ENCODE data around the gene ITGB3. TPM values are rescaled to one million over a fixed set of nuclear protein-coding genes. Genes with fewer than 3 reads are reported as not detected.

ITGB3 gene
- total and polyA plus RNA-seq, 2 of the 4 experiments (the other 2 are of a cell fraction), result 9.8 to 17.6 TPM

GRCh38 chr17:47285003-47285402 lies 31.4 kb downstream of the ITGB3 start:
- no peak overlapping the region for H2BK15ac ChIP-seq (ENCODE audit: low read depth, low read length)
- intact Hi-C loops (cut with micrococcal nuclease), result no loop called here
- no peak overlapping the region for H3K18ac ChIP-seq (ENCODE audit: low read depth, low read length)
- H3K79me1 ChIP-seq (ENCODE audit: low read depth in 1 of 2, low read length in 2 of 2), result peaks cover 4 to 26% of the 10 kb centered on the region in 2 experiments; a peak in 3 of 4 replicates
- H3K27ac ChIP-seq (ENCODE audit: insufficient read depth, low read length), result no peak overlapping the region
- WGBS, 2 experiments (ENCODE audit: extremely low coverage in 2 of 2, insufficient read length in 1 of 2), result 87% methylated on average over 3 of the region's 6 CpGs; no CpG with 5 or more reads in 1 of the 2 experiments
- no peak overlapping the region for H2AK5ac ChIP-seq (ENCODE audit: low read depth, low read length)
- no peaks in the 10 kb centered on the region for H3K9me3 ChIP-seq (ENCODE audit: control insufficient read depth, insufficient read depth, low read length)
- no peak overlapping the region for H2BK5ac ChIP-seq (ENCODE audit: low read depth, low read length, poor library complexity, severe bottlenecking)
- no peaks in the 10 kb centered on the region for H3K27me3 ChIP-seq (ENCODE audit: control insufficient read depth, insufficient read depth, low read length)
- peaks cover 36% of the 10 kb centered on the region for H3K36me3 ChIP-seq (ENCODE audit: control insufficient read depth, insufficient read depth, low read length)
- BruUV-seq (replicated peaks), result no TSS peak
- peaks cover 16% of the 10 kb centered on the region for H3K4me1 ChIP-seq (ENCODE audit: control insufficient read depth, insufficient read depth, low read length)
- no peak overlapping the region for H2AFZ ChIP-seq (replicated peaks; ENCODE audit: low read length, poor library complexity)
- peaks cover 26% of the 10 kb centered on the region for H3K9me1 ChIP-seq (ENCODE audit: insufficient read depth, low read length)
- dilution Hi-C loops (cut with HindIII; ENCODE audit: low sequenced_read_pairs, unreplicated experiment), result no loop called here
- in situ Hi-C loops (cut with MboI; ENCODE audit: low sequenced_read_pairs), result no loop called here
- ChIA-PET POLR2A (ENCODE audit: unreplicated experiment) (no interaction called here), CTCF (no interaction called here)
- no peak for ATAC-seq (ENCODE audit: low read depth)
- H4K5ac ChIP-seq (ENCODE audit: low read depth, low read length), result no peak overlapping the region
- no peak overlapping the region for H4K8ac ChIP-seq (ENCODE audit: low read depth in 2 of 2, low read length in 2 of 2)
- DNase-seq, result no peak
- no peak overlapping the region for H3K23ac ChIP-seq (ENCODE audit: low read depth, low read length)
- H2BK20ac ChIP-seq (ENCODE audit: low read depth, low read length), result no peak overlapping the region
- no peak overlapping the region for H2AK9ac ChIP-seq (replicated peaks; ENCODE audit: low read depth, low read length, poor library complexity)
- H3K14ac ChIP-seq (replicated peaks; ENCODE audit: low read depth, low read length), result no peak overlapping the region
- no peak overlapping the region for H3K9ac ChIP-seq (ENCODE audit: low read depth, low read length)
- H2BK120ac ChIP-seq (ENCODE audit: low read depth, low read length), result no peak overlapping the region
- H3K4me3 ChIP-seq (ENCODE audit: insufficient read depth, low read depth, low read length), result no peak overlapping the region
- no peak overlapping the region for H3K4me2 ChIP-seq (ENCODE audit: low read depth, low read length)
- no peak overlapping the region for H4K91ac ChIP-seq (ENCODE audit: insufficient read depth, low read depth, low read length)
- H3K56ac ChIP-seq (ENCODE audit: extremely low read depth, insufficient read depth, low read length), result no peak overlapping the region
- H3K4ac ChIP-seq (ENCODE audit: low read depth, low read length), result no peak overlapping the region
- no peak for TF ChIP-seq ELK1 (IDR thresholded peaks at IDR 0.05; ENCODE audit: borderline replicate concordance, low read depth, low read length)
- no peak for TF ChIP-seq NFE2L2 (IDR thresholded peaks at IDR 0.05; ENCODE audit: low read depth, low read length)
- no peak for TF ChIP-seq RCOR1 (IDR thresholded peaks at IDR 0.05; ENCODE audit: insufficient replicate concordance, low read length)
- no peak for TF ChIP-seq CEBPB (IDR thresholded peaks at IDR 0.05; ENCODE audit: low read depth, low read length)
- TF ChIP-seq RFX5 (IDR thresholded peaks at IDR 0.05; ENCODE audit: low read depth, low read length), result no peak
- TF ChIP-seq RAD21 (IDR thresholded peaks at IDR 0.05; ENCODE audit: low read length), result no peak
- TF ChIP-seq MXI1 (IDR thresholded peaks at IDR 0.05; ENCODE audit: borderline replicate concordance, low read depth, low read length), result no peak
- TF ChIP-seq USF2 (IDR thresholded peaks at IDR 0.05; ENCODE audit: low read depth, low read length), result no peak
- no peak for TF ChIP-seq SMC3 (IDR thresholded peaks at IDR 0.05; ENCODE audit: low read depth, low read length)
- peaks cover under 1% of the 10 kb centered on the region; the same call in 1 of the 2 replicates for H4K20me1 ChIP-seq (ENCODE audit: insufficient read depth, low read length)
